ENCODE results near the gene DOK6.

- TF ChIP-seq, protein P1, sequence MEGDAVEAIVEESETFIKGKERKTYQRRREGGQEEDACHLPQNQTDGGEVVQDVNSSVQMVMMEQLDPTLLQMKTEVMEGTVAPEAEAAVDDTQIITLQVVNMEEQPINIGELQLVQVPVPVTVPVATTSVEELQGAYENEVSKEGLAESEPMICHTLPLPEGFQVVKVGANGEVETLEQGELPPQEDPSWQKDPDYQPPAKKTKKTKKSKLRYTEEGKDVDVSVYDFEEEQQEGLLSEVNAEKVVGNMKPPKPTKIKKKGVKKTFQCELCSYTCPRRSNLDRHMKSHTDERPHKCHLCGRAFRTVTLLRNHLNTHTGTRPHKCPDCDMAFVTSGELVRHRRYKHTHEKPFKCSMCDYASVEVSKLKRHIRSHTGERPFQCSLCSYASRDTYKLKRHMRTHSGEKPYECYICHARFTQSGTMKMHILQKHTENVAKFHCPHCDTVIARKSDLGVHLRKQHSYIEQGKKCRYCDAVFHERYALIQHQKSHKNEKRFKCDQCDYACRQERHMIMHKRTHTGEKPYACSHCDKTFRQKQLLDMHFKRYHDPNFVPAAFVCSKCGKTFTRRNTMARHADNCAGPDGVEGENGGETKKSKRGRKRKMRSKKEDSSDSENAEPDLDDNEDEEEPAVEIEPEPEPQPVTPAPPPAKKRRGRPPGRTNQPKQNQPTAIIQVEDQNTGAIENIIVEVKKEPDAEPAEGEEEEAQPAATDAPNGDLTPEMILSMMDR (IDR thresholded peaks at IDR 0.05 in 4 of 5, conservative IDR thresholded peaks at IDR 0.05 in 1 of 5), result no peak
- TF ChIP-seq POLR2A (IDR thresholded peaks at IDR 0.05), result no peak
Measured at GRCh38 chr18:69564602-69565001, 163.9 kb downstream of the DOK6 start.
